HCT116 (cell line): ENCODE data around the gene RHBDD2. TPM values are rescaled to one million over a fixed set of nuclear protein-coding genes. Genes with fewer than 3 reads are reported as not detected.

ENCODE experiments used
- ATAC-seq: fragments of 200-7000 bp; cut with Tn5 transposase; 2 replicates; pipeline ENCODE4 v1.9.1; 2020; ENCODE audit warnings: mild to moderate bottlenecking, moderate library complexity
- BruUV-seq: library from RNA; stranded (reverse); fragments of 400-500 nt; replicated peaks from 2 replicates; lab custom pipeline; 2021; lab: Mats Ljungman, UMichigan
- CTCF ChIA-PET: fragments of 300-600 bp; sonication (Branson Sonifier 250); formaldehyde crosslinking; loops from one replicate; lab custom pipeline; 2021; ENCODE audit warnings: antibody characterized with exemption; lab: Charles Lee
- POLR2A ChIA-PET: fragments of 300-600, 350-600 bp; sonication (Branson Sonifier 250); formaldehyde crosslinking; loops from one replicate; lab custom pipeline; 2021; ENCODE audit warnings: antibody characterized with exemption; lab: Charles Lee
- RAD21 ChIA-PET, 2 experiments: fragments of 300-600 bp; sonication (Branson Sonifier 250); formaldehyde crosslinking; loops; one replicate each; lab custom pipeline; 2023; ENCODE audit warnings: low total read pairs in 2 of 2; ENCODE audit not compliant: uncharacterized antibody in 2 of 2, unreplicated experiment in 2 of 2, low non-redundant PET in 1 of 2; lab: Charles Lee
- DNase-seq: peaks from one replicate; pipeline ENCODE4 v3.0.0-alpha.2; 2010; ENCODE audit warnings: low read depth, low spot score
- H2AFZ ChIP-seq: fragments of 200-600 bp; shearing (Covaris generic), sonication (generic); 2 replicates; pipeline ENCODE4 v1.6.1; 2017; ENCODE audit warnings: low read depth, mixed run types, mixed read lengths, antibody characterized with exemption, low read length; ENCODE audit not compliant: poor library complexity, severe bottlenecking
- H3K27ac ChIP-seq: 2 replicates; pipeline ENCODE4 v1.5.1; 2012; ENCODE audit warnings: low read depth, low read length
- H3K27me3 ChIP-seq: fragments of 200-600 bp; sonication (generic); 2 replicates; pipeline ENCODE4 v1.6.1; 2016; ENCODE audit warnings: mixed run types, low read length, mixed read lengths; ENCODE audit not compliant: insufficient read depth
- H3K36me3 ChIP-seq, 2 experiments: fragments of 200-500 bp in 1 of 2; fragments of 200-600 bp in 1 of 2; sonication (Bioruptor generic) in 1 of 2; sonication (generic) in 1 of 2; 2 replicates each; pipeline versions ENCODE4 v1.5.1 to v1.6.1; 2014 to 2016; ENCODE audit warnings: low read length in 2 of 2, inconsistent platforms in 1 of 2, mixed read lengths in 1 of 2, mixed run types in 1 of 2; ENCODE audit not compliant: insufficient read depth in 2 of 2, control insufficient read depth in 1 of 2
- H3K4me1 ChIP-seq, 2 experiments: fragments of 200-600 bp in 1 of 2; sonication (generic) in 1 of 2; 2 replicates each; pipeline versions ENCODE4 v1.5.1 to v1.6.1; 2012 to 2017; ENCODE audit warnings: low read length in 2 of 2, inconsistent platforms in 1 of 2, mild to moderate bottlenecking in 1 of 2, mixed read lengths in 1 of 2, mixed run types in 1 of 2, moderate library complexity in 1 of 2; ENCODE audit not compliant: insufficient read depth in 2 of 2, control insufficient read depth in 1 of 2
- H3K4me2 ChIP-seq: fragments of 200-600 bp; sonication (generic); 2 replicates; pipeline ENCODE4 v1.6.1; 2017; ENCODE audit warnings: mixed run types, low read length, mixed read lengths
- H3K4me3 ChIP-seq, 2 experiments: fragments of 200-600 bp in 1 of 2; sonication (generic) in 1 of 2; replicated peaks in 1 of 2; 2 replicates each; pipeline ENCODE4 v1.5.1; 2011 to 2016; ENCODE audit warnings: low read length in 2 of 2, control low read depth in 1 of 2, low read depth in 1 of 2, mild to moderate bottlenecking in 1 of 2, mixed read lengths in 1 of 2, mixed run types in 1 of 2
- H3K79me2 ChIP-seq: fragments of 200-600 bp; sonication (generic); 2 replicates; pipeline ENCODE4 v1.6.1; 2017; ENCODE audit warnings: mild to moderate bottlenecking, mixed run types, low read length, moderate library complexity, mixed read lengths; ENCODE audit not compliant: insufficient read depth
- H3K9ac ChIP-seq: fragments of 200-600 bp; sonication (generic); 2 replicates; pipeline ENCODE4 v1.6.1; 2016; ENCODE audit warnings: low read length, mixed read lengths
- H3K9me2 ChIP-seq: fragments of 200-600 bp; sonication (generic), shearing (Covaris generic); 2 replicates; pipeline ENCODE4 v1.6.1; 2017; ENCODE audit warnings: mixed run types, mild to moderate bottlenecking, moderate library complexity; ENCODE audit not compliant: insufficient read depth
- H3K9me3 ChIP-seq, 2 experiments: fragments of 200-500 bp in 1 of 2; fragments of 200-600 bp in 1 of 2; sonication (Bioruptor generic) in 1 of 2; sonication (generic) in 1 of 2; 2 replicates each; pipeline ENCODE4 v1.6.1; 2014 to 2017; ENCODE audit warnings: low read length in 2 of 2, mixed read lengths in 2 of 2, inconsistent platforms in 1 of 2, low read depth in 1 of 2, mild to moderate bottlenecking in 1 of 2, mixed run types in 1 of 2, moderate library complexity in 1 of 2; ENCODE audit not compliant: control insufficient read depth in 1 of 2, insufficient read depth in 1 of 2
- H4K20me1 ChIP-seq: fragments of 200-600 bp; sonication (generic), shearing (Covaris generic); 2 replicates; pipeline ENCODE4 v1.6.1; 2017; ENCODE audit warnings: mixed run types, mild to moderate bottlenecking, moderate library complexity; ENCODE audit not compliant: insufficient read depth
- CBX3 ChIP-seq: IDR thresholded peaks from 2 replicates; pipeline ENCODE4 v1.6.1; 2012; ENCODE audit warnings: low read depth
- EGR1 ChIP-seq: IDR thresholded peaks from 2 replicates; pipeline ENCODE4 v1.6.1; 2012; ENCODE audit warnings: low read depth
- ELF1 ChIP-seq: IDR thresholded peaks from 2 replicates; pipeline ENCODE4 v1.6.1; 2012; ENCODE audit warnings: low read depth, borderline replicate concordance
- EZH2 ChIP-seq: fragments of 200-600 bp; sonication (generic); IDR thresholded peaks from 2 replicates; pipeline ENCODE4 v1.6.1; 2017; ENCODE audit warnings: antibody characterized with exemption, mixed run types
- EZH2phosphoT487 ChIP-seq: fragments of 200-600 bp; IDR thresholded peaks from 2 replicates; pipeline ENCODE4 v1.6.1; 2018; ENCODE audit warnings: antibody characterized with exemption, borderline replicate concordance
- FOSL1 ChIP-seq: IDR thresholded peaks from 2 replicates; pipeline ENCODE4 v1.6.1; 2012; ENCODE audit warnings: low read depth
- POLR2A ChIP-seq: IDR thresholded peaks from 2 replicates; pipeline ENCODE4 v1.7.0; 2011; ENCODE audit warnings: borderline replicate concordance; ENCODE audit not compliant: insufficient read depth, insufficient read length; ENCODE audit errors: extremely low read depth
- POLR2AphosphoS5 ChIP-seq: IDR thresholded peaks from 2 replicates; pipeline ENCODE4 v1.6.1; 2011; ENCODE audit warnings: mild to moderate bottlenecking, low read depth, low read length, moderate library complexity
- RAD21 ChIP-seq: IDR thresholded peaks from 2 replicates; pipeline ENCODE4 v1.6.1; 2012; ENCODE audit warnings: low read depth, mild to moderate bottlenecking
- SIN3A ChIP-seq: IDR thresholded peaks from 2 replicates; pipeline ENCODE4 v1.6.1; 2012; ENCODE audit warnings: low read depth
- SP1 ChIP-seq: IDR thresholded peaks from 2 replicates; pipeline ENCODE4 v1.6.1; 2012; ENCODE audit warnings: low read depth
- SRF ChIP-seq: IDR thresholded peaks from 2 replicates; pipeline ENCODE4 v1.6.1; 2012; ENCODE audit warnings: low read depth
- YY1 ChIP-seq: IDR thresholded peaks from 2 replicates; pipeline ENCODE4 v1.6.1; 2011; ENCODE audit warnings: low read length, low read depth, moderate library complexity, mild to moderate bottlenecking; ENCODE audit not compliant: insufficient replicate concordance; ENCODE audit errors: extremely low read depth
- ZFX ChIP-seq: fragments of 450-650 bp; IDR thresholded peaks from 2 replicates; pipeline ENCODE4 v1.6.1; 2017
- ZNF274 ChIP-seq: fragments of 200-500 bp; sonication (Bioruptor generic); IDR thresholded peaks from 2 replicates; pipeline ENCODE4 v1.6.1; 2014; ENCODE audit warnings: mild to moderate bottlenecking, low read depth, low read length, inconsistent platforms
- intact Hi-C: fragments of 100-400 bp; cut with micrococcal nuclease; formaldehyde crosslinking; loops from 2 replicates; pipeline ENCODE4 v1.10.0; 2022
- total RNA-seq: library from RNA; stranded (reverse); gene quantifications from one replicate; pipeline ENCODE4 v1.2.1, GENCODE V29; 2021; ENCODE audit not compliant: unreplicated experiment
- TF ChIP-seq, protein P1 (sequence below): IDR thresholded peaks from 2 replicates; pipeline ENCODE4 v1.6.1; 2012; ENCODE audit warnings: low read depth
- TF ChIP-seq, protein P2 (sequence below): IDR thresholded peaks from 2 replicates; pipeline ENCODE4 v1.6.1; 2012
- TF ChIP-seq, protein P3 (sequence below): IDR thresholded peaks from 2 replicates; pipeline ENCODE4 v1.6.1; 2011; ENCODE audit warnings: mild to moderate bottlenecking, low read length, moderate library complexity; ENCODE audit not compliant: insufficient replicate concordance; ENCODE audit errors: extremely low read depth
- TF ChIP-seq, protein P4 (sequence below): IDR thresholded peaks from 2 replicates; pipeline ENCODE4 v1.6.1; 2012

Gene RHBDD2
- total RNA-seq, 1 experiment from 2014 or later: 42.9 TPM

DNA sequence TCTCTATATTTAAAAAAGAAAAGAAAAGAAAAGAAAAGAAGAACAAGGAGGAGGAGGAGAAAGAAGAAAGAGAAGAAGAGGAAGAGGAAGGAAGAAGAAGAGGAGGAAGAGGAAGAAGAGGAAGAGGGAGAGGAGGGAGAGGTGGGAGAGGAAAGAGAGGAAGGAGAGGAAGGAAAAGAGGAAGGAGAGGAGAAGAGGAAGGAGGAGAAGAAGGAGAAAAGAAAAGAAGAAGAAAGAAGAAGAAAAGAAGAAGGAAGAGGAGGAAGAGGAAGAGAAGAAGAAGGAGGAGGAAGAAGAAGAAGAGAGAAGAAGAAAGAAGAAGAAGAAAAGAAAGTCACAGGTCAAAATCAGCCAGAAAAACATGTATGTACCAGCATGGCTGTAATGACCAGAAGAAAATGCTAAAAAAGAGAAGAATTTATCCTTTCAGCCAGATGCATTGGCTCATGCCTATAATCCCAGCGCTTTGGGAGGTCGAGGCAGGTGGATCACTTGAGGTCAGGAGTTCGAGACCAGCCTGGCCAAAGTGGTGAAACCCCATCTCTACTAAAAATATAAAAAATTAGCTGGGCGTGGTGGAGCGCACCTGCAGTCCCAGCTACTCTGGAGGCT, 30.8 kb downstream of the RHBDD2 start:
- RAD21 ChIA-PET: no interaction called here
- intact Hi-C loops: no loop called here
- Histone ChIP-seq H3K4me2 (no peak overlapping the region), H3K9me3 (no peaks in the 10 kb centered on the region), H3K79me2 (no peaks in the 10 kb centered on the region), H3K9me2 (no peaks in the 10 kb centered on the region), H3K36me3 (no peaks in the 10 kb centered on the region), H3K4me1 (peaks cover 3 to 14% of the 10 kb centered on the region in 2 experiments; a peak in 3 of 4 replicates), H3K27ac (no peak overlapping the region), H3K27me3 (no peaks in the 10 kb centered on the region), H2AFZ (no peak overlapping the region), H4K20me1 (no peaks in the 10 kb centered on the region), H3K9ac (no peak overlapping the region), H3K4me3 (no peak overlapping the region)
- BruUV-seq: no TSS peak
- TF ChIP-seq CBX3 (no peak), ELF1 (no peak), ZFX (no peak), EZH2 (no peak), EZH2phosphoT487 (no peak), SP1 (no peak), SIN3A (no peak), EGR1 (no peak), POLR2A (no peak), FOSL1 (no peak), YY1 (no peak), SRF (no peak), POLR2AphosphoS5 (no peak), ZNF274 (no peak), RAD21 (no peak)
- TF ChIP-seq, protein P1, sequence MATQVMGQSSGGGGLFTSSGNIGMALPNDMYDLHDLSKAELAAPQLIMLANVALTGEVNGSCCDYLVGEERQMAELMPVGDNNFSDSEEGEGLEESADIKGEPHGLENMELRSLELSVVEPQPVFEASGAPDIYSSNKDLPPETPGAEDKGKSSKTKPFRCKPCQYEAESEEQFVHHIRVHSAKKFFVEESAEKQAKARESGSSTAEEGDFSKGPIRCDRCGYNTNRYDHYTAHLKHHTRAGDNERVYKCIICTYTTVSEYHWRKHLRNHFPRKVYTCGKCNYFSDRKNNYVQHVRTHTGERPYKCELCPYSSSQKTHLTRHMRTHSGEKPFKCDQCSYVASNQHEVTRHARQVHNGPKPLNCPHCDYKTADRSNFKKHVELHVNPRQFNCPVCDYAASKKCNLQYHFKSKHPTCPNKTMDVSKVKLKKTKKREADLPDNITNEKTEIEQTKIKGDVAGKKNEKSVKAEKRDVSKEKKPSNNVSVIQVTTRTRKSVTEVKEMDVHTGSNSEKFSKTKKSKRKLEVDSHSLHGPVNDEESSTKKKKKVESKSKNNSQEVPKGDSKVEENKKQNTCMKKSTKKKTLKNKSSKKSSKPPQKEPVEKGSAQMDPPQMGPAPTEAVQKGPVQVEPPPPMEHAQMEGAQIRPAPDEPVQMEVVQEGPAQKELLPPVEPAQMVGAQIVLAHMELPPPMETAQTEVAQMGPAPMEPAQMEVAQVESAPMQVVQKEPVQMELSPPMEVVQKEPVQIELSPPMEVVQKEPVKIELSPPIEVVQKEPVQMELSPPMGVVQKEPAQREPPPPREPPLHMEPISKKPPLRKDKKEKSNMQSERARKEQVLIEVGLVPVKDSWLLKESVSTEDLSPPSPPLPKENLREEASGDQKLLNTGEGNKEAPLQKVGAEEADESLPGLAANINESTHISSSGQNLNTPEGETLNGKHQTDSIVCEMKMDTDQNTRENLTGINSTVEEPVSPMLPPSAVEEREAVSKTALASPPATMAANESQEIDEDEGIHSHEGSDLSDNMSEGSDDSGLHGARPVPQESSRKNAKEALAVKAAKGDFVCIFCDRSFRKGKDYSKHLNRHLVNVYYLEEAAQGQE: no peak
- TF ChIP-seq, protein P2, sequence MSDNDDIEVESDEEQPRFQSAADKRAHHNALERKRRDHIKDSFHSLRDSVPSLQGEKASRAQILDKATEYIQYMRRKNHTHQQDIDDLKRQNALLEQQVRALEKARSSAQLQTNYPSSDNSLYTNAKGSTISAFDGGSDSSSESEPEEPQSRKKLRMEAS: no peak
- TF ChIP-seq, protein P3, sequence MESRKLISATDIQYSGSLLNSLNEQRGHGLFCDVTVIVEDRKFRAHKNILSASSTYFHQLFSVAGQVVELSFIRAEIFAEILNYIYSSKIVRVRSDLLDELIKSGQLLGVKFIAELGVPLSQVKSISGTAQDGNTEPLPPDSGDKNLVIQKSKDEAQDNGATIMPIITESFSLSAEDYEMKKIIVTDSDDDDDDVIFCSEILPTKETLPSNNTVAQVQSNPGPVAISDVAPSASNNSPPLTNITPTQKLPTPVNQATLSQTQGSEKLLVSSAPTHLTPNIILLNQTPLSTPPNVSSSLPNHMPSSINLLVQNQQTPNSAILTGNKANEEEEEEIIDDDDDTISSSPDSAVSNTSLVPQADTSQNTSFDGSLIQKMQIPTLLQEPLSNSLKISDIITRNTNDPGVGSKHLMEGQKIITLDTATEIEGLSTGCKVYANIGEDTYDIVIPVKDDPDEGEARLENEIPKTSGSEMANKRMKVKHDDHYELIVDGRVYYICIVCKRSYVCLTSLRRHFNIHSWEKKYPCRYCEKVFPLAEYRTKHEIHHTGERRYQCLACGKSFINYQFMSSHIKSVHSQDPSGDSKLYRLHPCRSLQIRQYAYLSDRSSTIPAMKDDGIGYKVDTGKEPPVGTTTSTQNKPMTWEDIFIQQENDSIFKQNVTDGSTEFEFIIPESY: no peak
- TF ChIP-seq, protein P4, sequence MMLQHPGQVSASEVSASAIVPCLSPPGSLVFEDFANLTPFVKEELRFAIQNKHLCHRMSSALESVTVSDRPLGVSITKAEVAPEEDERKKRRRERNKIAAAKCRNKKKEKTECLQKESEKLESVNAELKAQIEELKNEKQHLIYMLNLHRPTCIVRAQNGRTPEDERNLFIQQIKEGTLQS: no peak
- POLR2A ChIA-PET: no interaction called here
- DNase-seq (no peak), ATAC-seq (no peak)
- CTCF ChIA-PET: no interaction called here
